ENCODE results near the gene EFL1. TPM values are rescaled to one million over a fixed set of nuclear protein-coding genes. Genes with fewer than 3 reads are reported as not detected.

The EFL1 gene
- total and polyA plus RNA-seq, 2 donors (not counting 3 experiments of a cell fraction or from before 2014, with no cell fraction given) = 6.6 to 21.9 TPM

DNA sequence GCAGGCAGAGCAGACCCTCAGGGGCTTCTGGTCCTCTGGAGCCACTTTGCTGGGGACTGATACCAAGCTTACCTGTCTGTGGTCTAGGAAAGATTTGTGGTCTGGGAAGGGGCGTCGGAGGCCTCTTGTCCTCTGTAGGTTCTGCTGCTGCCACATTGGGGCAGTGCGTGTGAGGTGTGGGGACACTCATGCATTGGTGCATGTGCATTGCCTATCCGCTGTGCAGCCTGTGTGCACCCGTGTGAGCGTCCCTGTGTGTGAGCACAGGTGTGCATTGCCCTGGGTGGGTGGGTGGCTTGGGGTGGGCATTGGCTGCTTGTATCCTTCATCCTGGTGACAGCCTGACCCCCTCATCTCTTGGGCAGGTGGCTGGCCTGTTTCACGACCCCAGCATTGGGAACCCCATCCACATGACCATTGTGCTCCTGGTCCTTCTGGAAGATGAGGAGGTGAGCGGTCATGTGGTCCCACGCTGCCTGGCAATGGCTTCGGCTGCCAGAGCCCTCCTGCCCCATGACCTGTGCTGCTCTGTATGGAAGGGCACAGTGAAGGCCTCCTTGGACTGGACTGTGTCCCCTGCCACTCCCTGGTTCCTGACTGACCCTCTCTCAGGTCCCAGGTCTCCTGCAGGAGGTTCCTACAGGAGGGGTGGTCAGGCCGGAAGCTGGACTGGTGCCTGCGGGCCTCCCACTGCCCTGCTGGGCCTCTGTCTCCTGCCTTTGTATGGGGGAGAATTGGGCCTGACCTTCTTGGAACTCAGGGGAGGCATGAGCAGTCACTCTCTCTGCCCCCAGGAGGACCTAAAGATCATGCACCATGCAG, 41.6 kb upstream of the EFL1 start:
- Histone ChIP-seq H3K4me2 (ENCODE audit: insufficient read depth, low read length) (no peak overlapping the region), H3K27ac (ENCODE audit: insufficient read depth, low read depth, low read length) (no peak overlapping the region), H2AFZ (ENCODE audit: low read depth, low read length) (no peak overlapping the region), H3K4me3 (replicated peaks in 1 of 3; ENCODE audit: insufficient read depth in 1 of 3, low read depth in 1 of 3, low read length in 3 of 3) (no peak overlapping the region), H3K9me3 (replicated peaks; ENCODE audit: control insufficient read depth, insufficient read depth, low read length) (no peaks in the 10 kb centered on the region), H3K9me1 (replicated peaks; ENCODE audit: control insufficient read depth, extremely low read depth, insufficient read depth, low read length) (no peaks in the 10 kb centered on the region), H4K20me1 (replicated peaks; ENCODE audit: control insufficient read depth, extremely low read depth, insufficient read depth, low read length) (no peaks in the 10 kb centered on the region), H3K27me3 (ENCODE audit: control insufficient read depth in 2 of 2, insufficient read depth in 2 of 2, low read length in 2 of 2) (no peaks in the 10 kb centered on the region), H3K79me2 (ENCODE audit: control insufficient read depth, insufficient read depth, low read length) (no peaks in the 10 kb centered on the region), H3K4me1 (ENCODE audit: control insufficient read depth, extremely low read depth, insufficient read depth, low read length) (no peaks in the 10 kb centered on the region), H3K9ac (replicated peaks; ENCODE audit: extremely low read depth, insufficient read depth, low read length) (no peak overlapping the region), H3K36me3 (ENCODE audit: control insufficient read depth in 2 of 2, extremely low read depth in 1 of 2, insufficient read depth in 2 of 2, low read length in 2 of 2) (no peaks in the 10 kb centered on the region)
- dilution Hi-C loops (cut with MboI; ENCODE audit: extremely low pct_ligation_motif_present, low sequenced_read_pairs) (no loop called here), intact Hi-C loops (cut with micrococcal nuclease) (no loop called here)
- BruUV-seq (replicated peaks) = no TSS peak
- TF ChIP-seq CTCF (IDR thresholded peaks at IDR 0.05; ENCODE audit: extremely low read depth in 1 of 2, insufficient read depth in 1 of 2, low read depth in 1 of 2, low read length in 2 of 2) (no peak), JUN (IDR thresholded peaks at IDR 0.05; ENCODE audit: borderline replicate concordance, insufficient read depth, insufficient read length, low read depth) (no peak), MYC (IDR thresholded peaks at IDR 0.05; ENCODE audit: low read depth, low read length) (no peak), FOS (IDR thresholded peaks at IDR 0.05; ENCODE audit: borderline replicate concordance, insufficient read depth, low read length) (no peak), GATA2 (IDR thresholded peaks at IDR 0.05; ENCODE audit: insufficient read depth, insufficient read length, low read depth, low read length) (no peak), EZH2 (IDR thresholded peaks at IDR 0.05; ENCODE audit: borderline replicate concordance, low read depth, low read length, severe bottlenecking) (no peak), POLR2A (IDR thresholded peaks at IDR 0.05; ENCODE audit: low read depth, low read length) (no peak), POLR2AphosphoS5 (IDR thresholded peaks at IDR 0.05; ENCODE audit: insufficient read depth, low read depth, low read length) (no peak)
- TF ChIP-seq, protein P1, sequence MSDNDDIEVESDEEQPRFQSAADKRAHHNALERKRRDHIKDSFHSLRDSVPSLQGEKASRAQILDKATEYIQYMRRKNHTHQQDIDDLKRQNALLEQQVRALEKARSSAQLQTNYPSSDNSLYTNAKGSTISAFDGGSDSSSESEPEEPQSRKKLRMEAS (IDR thresholded peaks at IDR 0.05; ENCODE audit: insufficient read depth, insufficient read length) = no peak
- FAIRE-seq (no peak), DNase-seq (ENCODE audit: low read depth, low spot score) (no peak)
- CTCF ChIA-PET = no interaction called here
- POLR2A ChIA-PET = no interaction called here

Data from endothelial cell of umbilical vein (primary cell).